Mononuclear cell (primary cell): ENCODE data around the gene ATXN1. TPM values are rescaled to one million over a fixed set of nuclear protein-coding genes. Genes with fewer than 3 reads are reported as not detected.

Experiments used
- H3K27me3 ChIP-seq: 2 replicates; pipeline ENCODE4 v1.6.0; 2011; ENCODE audit warnings: low read length, control low read depth; ENCODE audit not compliant: insufficient read depth
- H3K4me1 ChIP-seq: 2 replicates; pipeline ENCODE4 v1.5.1; 2011; ENCODE audit warnings: mild to moderate bottlenecking, low read length, control low read depth; ENCODE audit not compliant: insufficient read depth
- H3K4me3 ChIP-seq: 2 replicates; pipeline ENCODE4 v1.5.1; 2011; ENCODE audit warnings: mild to moderate bottlenecking, low read length, moderate library complexity
- H3K9me3 ChIP-seq: 2 replicates; pipeline ENCODE4 v1.5.1; 2011; ENCODE audit warnings: low read depth, mild to moderate bottlenecking, control low read depth, low read length
- total RNA-seq: library from RNA; depleted of rRNA; stranded (reverse); fragments of >200 nt; gene quantifications from one replicate; pipeline ENCODE4 v1.2.3, GENCODE V29; 2012

Gene ATXN1
- total RNA-seq, 1 donor = 83.4 TPM

DNA sequence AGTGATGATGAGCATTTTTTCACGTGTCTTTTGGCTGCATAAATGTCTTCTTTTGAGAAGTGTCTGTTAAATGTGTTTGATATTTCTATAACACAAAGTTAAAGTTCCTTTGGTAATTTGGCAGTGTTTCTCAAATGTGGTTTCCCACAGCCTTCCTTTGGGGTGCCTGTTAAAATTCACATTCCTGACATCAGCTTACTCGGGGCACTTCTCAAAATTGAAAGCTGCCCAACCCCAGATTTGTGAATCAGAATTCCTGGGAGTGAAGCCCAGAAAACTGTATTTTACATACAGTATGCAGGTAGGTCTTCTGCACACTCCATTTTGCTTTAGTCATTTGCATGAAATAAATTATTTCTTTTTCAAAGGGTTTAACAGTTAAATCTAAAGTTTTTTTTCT lies 315.0 kb downstream of the ATXN1 start:
- no peak overlapping the region for H3K4me3 ChIP-seq
- no peaks in the 10 kb centered on the region for H3K4me1 ChIP-seq
- no peaks in the 10 kb centered on the region for H3K9me3 ChIP-seq
- H3K27me3 ChIP-seq = no peaks in the 10 kb centered on the region

DNA sequence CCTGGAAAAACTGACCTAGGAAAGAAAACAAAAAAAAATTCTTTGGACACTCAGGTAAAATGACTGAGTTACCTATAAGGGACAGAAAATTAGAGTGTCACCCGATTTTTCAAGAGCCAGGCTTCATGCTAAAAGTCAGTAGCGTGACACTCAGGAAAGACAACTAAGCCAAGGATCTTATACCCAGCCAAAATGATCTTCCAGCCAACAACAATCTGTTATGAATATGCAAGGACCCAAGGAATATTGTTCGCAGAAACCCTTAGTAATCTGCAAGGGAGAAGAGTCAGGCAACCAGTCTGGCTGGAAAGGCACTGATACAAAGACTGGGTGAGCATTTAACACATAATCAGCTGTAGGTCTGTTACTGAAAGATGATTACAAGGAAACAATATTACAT lies 319.2 kb downstream of the ATXN1 start:
- Histone ChIP-seq H3K9me3 (no peaks in the 10 kb centered on the region), H3K4me3 (no peak overlapping the region), H3K4me1 (peaks cover 19% of the 10 kb centered on the region), H3K27me3 (no peaks in the 10 kb centered on the region)

DNA sequence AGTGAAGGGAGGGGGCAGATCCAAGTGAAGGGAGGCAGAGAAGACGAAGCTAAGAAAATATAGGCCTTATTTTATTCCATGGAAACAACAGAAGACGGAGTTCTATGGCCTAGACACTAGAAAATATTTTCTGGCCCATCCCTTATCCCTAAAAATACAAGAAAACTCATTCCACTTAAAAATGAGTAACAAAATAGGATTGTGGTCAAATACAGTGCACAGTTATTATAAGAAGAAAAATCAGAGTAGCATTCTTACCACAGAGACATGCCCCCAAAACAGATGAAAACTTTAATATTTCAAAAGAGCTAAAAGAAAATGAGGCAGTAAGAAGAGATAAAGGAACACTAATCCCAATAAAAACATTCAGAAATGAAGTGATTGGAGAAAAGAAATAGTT lies 320.0 kb downstream of the ATXN1 start:
- no peaks in the 10 kb centered on the region for H3K9me3 ChIP-seq
- no peak overlapping the region for H3K4me3 ChIP-seq
- H3K4me1 ChIP-seq = peaks cover 24% of the 10 kb centered on the region
- H3K27me3 ChIP-seq = no peaks in the 10 kb centered on the region

DNA sequence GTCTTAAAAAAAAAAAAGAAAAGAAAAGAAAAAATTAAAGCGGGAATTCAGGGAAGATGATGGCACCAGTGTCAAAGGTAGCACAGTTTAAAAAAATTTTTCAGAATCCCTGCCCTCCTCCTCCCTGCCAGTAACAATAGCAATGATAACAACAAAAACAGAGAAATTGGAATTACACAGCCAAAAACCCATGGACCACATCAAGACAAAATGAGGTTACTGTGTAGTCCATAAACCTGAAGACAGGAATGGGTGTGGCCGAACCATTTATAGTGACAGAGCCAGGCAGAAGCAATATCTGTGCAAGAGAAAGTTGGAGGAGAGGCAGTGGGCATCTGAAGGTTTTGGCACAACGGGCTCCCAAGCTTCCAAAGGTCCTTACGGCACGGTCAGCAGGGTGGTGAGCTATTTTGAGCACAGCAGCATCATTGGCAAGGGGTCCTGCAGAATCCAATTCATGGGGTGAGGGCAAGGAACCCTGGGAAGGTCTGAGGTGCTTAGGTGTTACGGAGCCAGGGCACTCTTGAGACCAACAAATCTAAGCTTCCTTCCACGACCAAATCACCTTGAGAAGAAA lies 320.5 kb downstream of the ATXN1 start:
- no peaks in the 10 kb centered on the region for H3K9me3 ChIP-seq
- no peaks in the 10 kb centered on the region for H3K27me3 ChIP-seq
- peaks cover 27% of the 10 kb centered on the region for H3K4me1 ChIP-seq
- no peak overlapping the region for H3K4me3 ChIP-seq

DNA sequence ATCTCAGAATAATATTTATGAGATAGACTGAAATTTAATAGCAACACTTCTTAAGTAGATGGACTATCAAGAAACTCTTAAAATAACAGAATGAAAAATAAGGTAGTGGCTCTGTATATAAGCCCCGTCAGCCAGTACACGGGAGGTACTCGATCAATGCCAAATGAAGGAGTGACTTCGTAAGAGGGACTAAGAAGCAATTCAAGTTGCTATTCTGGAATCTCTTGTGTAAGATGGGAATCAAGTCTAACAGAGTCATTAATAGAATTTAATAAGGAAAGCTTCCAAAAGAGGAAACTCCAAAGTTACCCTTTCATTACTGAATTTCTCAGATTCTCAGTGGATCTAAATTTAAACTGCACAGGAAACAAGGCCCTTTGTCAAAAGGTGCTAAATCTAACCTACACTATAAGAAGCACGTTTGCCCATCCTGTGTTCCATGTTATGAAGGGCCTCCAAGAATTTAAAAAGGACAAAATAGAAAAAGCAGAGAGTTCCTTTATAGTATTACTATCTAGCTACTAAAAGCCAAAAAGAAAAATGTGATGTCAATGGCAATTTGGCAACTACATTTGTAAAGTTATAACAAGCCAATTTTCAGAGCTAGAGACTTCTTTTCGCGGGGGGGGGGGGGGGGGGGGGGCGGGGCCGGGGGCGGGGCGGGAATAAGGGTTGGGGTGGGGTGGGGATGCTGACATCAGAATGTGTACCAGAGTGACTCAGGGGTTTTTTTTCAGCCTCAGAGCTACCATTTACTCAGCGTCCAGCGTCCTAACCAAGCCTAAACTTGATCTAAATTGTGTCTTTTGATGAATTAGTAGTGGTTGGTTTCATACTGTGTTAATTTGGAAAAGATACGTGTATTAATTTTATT lies 322.3 kb downstream of the ATXN1 start:
- peaks cover 33% of the 10 kb centered on the region for H3K4me1 ChIP-seq
- H3K27me3 ChIP-seq = no peaks in the 10 kb centered on the region
- no peaks in the 10 kb centered on the region for H3K9me3 ChIP-seq
- no peak overlapping the region for H3K4me3 ChIP-seq

DNA sequence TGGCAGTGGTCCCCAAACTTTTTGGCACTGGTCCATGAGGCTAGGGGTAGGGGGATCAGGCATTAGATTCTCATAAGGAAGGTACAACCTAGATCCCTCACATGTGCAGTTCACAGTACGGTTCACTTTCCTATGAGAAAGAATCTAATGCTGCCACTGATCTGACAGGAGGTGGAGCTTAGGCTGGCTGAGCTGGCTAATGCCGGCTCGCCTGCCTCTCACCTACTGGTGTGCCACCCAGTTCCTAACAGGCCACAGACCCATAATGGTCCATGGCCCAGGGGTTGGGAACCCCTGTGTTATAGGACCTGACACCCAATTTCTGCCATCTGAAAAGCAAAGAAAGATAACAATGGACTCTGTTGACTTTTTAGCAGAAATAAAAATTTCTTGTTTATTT lies 323.3 kb downstream of the ATXN1 start:
- no peaks in the 10 kb centered on the region for H3K9me3 ChIP-seq
- peaks cover 33% of the 10 kb centered on the region for H3K4me1 ChIP-seq
- H3K4me3 ChIP-seq = no peak overlapping the region
- no peaks in the 10 kb centered on the region for H3K27me3 ChIP-seq

DNA sequence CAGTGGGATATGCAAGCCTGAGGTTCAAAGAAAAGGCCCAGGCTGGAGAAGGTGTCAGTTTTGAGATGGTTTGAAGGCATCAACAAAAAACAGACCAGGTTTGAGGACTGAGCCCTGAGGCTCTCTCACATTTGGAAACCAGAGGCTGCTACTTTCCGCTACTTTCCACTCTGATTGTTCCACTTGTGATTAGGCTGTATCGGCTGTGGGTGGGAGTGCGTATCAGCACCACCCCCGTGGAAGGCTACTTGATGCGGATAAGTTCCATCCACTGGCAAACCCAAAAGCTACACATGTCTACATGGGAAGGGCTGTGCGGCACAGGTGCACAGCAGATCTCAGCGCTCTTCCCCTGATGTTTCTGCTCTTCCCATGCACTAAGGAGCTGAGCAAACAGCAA lies 324.2 kb downstream of the ATXN1 start:
- peaks cover 33% of the 10 kb centered on the region for H3K4me1 ChIP-seq
- H3K4me3 ChIP-seq = no peak overlapping the region

DNA sequence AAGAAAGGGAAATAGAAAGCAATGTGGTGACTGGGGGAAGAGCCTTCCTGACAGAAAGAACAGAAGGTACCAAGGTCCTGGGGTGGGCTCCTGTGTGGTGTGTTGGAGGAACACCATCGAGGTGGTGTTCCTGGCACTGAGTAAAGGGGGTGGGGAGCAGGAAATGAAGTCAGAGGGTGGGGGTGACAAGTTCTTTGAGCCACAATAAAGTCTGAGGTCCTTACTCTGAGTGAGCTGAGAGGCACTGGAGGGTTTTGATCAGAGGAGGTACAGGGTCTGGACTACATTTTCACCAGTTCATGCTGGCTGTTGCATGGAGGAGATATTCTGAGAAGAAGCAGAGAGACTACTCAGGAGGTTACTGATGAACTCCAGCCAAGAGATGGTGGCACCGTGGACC lies 324.7 kb downstream of the ATXN1 start:
- H3K4me1 ChIP-seq = peaks cover 33% of the 10 kb centered on the region
- no peak overlapping the region for H3K4me3 ChIP-seq
- H3K27me3 ChIP-seq = no peaks in the 10 kb centered on the region
- H3K9me3 ChIP-seq = no peaks in the 10 kb centered on the region

More for the DNA sequence above, 324.2 kb downstream of the ATXN1 start:
- Histone ChIP-seq H3K27me3 (no peaks in the 10 kb centered on the region), H3K9me3 (no peaks in the 10 kb centered on the region)

DNA sequence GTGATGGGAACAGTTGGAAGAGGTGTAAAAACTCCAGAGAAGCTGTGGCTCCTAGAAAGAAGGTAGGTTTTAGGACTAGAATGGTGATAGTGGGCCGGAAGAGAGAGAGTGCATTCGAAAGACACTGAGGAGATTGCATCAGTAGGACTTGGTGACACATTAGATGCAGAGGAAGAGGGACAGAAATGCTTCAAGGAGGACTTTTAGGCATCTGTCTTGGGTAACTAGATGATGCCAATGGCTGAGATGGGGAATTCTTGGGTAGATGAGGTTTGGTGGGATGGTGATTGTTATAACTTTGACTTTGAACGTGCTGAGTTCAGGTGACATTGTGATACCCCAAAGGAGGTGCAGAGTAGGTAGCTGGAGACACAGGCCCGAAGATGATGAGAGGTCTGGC lies 326.4 kb downstream of the ATXN1 start:
- Histone ChIP-seq H3K9me3 (no peaks in the 10 kb centered on the region), H3K4me3 (no peak overlapping the region), H3K27me3 (no peaks in the 10 kb centered on the region), H3K4me1 (peaks cover 24% of the 10 kb centered on the region)

DNA sequence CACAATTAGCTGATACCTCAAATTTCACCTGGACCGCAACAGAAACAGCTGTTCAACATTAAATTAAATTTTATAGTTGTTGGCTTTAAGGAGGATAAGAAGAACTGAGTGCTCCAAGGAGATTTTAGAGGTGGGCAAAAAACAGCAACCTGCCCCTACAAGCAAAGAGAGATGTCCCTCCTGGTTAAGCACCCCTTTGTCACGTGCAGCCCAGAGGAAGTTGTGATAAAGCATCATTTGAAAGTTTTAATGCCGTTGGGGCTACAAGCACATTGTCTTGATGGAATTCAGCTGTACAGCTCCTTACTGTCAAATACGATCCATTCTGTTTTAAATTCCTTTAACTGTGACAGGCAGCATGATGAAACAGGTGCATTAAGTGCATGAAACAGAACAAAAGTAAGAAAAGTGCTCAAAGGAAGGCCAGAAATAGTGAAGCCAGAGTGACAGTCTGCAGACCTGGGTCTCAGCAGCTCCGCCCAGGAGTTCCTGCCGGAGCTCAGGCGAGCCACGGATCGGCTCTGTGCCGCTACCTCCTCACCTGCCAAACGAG lies 327.8 kb downstream of the ATXN1 start:
- Histone ChIP-seq H3K9me3 (no peaks in the 10 kb centered on the region), H3K4me1 (peaks cover 24% of the 10 kb centered on the region), H3K27me3 (no peaks in the 10 kb centered on the region), H3K4me3 (no peak overlapping the region)

DNA sequence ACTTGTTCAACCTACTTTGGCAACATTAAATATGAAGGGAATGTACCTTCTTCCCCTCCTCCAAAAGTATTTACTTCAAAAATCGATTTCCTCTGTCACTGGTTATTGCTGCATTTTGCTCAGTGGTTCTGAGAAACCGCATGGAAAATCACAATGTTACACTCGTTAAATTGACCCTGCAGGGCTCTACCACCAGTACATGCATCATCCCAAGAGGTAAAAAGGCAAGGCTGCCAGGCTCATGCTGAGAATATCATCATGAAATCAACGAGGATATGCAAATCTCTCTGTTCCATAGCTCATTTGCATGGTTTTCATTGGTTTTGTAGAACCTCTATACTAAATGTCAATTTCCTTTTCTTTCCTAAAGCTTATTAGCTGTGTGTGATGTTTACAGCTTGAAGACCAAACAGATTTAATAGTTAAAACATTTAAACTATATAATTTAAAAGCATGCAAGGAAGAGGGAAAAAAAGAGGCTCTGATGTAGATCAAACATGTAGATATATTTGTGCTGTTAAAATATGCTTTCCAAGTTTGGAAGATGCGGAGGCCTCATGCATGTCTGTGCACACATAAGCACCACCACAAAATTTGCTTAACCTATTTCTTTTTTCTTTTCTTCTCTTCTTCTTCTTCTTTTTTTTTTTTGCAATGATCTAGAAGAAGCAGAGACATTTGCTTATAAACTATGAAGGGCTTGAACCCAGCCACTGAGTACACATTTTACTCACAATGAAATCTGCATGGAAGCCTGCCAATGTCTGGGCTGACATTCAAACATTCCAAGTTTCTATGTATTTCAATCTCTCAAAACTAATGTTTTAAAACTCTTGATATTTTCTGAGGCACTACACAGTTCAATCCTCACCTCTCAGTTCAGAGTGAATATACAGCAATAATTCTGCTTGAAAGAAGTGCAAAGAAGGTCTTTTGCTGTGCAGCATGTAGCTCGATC lies 328.9 kb downstream of the ATXN1 start:
- Histone ChIP-seq H3K27me3 (no peaks in the 10 kb centered on the region), H3K4me3 (no peak overlapping the region), H3K9me3 (no peaks in the 10 kb centered on the region), H3K4me1 (peaks cover 17% of the 10 kb centered on the region)

DNA sequence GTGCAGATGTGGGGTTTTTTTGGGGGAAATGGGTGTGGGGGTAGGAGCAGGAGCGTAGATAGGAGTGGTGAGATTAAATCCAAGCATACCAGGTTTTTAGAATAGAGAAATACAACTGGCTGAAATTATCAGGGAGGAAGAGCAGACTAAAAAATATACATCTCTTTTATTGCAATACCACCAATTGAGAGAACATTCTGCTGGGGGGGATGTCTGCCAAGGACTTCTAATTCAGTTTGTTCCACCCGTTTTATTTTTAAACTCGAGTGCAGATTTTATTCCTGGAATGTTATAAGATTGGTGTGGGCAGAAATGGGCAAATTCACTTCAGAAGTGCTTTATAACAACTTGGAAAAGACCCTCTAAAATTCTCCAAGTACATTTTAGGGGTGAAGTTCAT lies 330.2 kb downstream of the ATXN1 start:
- Histone ChIP-seq H3K9me3 (no peaks in the 10 kb centered on the region), H3K4me3 (no peak overlapping the region), H3K4me1 (peaks cover 7% of the 10 kb centered on the region), H3K27me3 (no peaks in the 10 kb centered on the region)

DNA sequence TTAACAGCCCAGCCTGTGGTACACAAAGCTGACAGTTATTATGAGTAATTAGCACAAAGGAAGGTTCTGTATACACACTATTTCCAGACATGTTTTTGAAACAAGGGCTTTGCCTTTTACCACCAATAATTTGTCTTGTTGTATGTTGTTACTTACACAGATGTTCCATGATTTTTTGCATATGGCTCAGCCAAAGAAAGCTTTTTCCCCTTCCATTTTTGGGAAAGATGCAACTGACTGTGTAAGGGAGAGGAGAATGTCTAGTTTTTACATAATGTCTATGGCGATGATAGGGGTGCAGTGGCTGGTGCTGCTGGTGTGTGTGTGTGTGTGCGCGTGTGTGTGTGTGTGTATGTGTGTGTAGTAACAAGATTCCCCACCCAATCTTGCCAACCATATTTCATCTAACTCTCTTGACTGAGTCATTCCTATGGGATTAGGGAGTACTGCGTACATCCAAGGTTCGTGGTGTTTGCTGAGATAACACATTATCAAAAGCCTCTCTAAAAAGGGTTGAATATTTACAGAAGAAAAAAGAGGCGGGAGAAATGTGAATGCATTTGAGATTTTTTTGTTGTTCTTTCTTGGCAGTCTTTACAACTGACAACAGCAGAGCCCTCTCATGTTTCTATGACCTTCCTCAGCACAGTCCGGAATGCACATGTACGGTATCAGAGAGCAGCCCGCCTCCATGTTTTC lies 330.7 kb downstream of the ATXN1 start:
- no peak overlapping the region for H3K4me3 ChIP-seq
- H3K4me1 ChIP-seq = peaks cover 6% of the 10 kb centered on the region
- no peaks in the 10 kb centered on the region for H3K27me3 ChIP-seq
- no peaks in the 10 kb centered on the region for H3K9me3 ChIP-seq

DNA sequence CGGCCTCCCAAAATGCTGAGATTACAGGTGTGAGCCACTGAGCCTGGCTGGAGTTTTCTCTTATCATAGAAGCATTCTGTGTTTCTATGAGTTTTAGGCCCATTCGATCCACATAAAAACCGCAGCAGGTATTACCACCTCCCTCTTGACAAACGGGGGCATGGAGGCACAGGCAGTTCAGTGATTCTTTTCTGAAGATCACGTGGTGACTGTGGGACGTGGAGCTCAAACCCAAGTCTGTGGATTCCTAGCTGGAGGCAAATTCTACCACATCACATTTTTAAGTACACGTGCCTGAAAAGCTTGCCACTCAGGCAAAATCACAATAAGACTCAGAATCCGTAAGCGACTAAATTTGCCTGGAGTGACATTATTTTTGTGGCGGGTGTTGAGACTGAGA lies 331.6 kb downstream of the ATXN1 start:
- Histone ChIP-seq H3K9me3 (no peaks in the 10 kb centered on the region), H3K27me3 (no peaks in the 10 kb centered on the region), H3K4me1 (no peaks in the 10 kb centered on the region), H3K4me3 (no peak overlapping the region)
